ENCODE data around the gene MTCH1.

MTCH1 gene

DNA sequence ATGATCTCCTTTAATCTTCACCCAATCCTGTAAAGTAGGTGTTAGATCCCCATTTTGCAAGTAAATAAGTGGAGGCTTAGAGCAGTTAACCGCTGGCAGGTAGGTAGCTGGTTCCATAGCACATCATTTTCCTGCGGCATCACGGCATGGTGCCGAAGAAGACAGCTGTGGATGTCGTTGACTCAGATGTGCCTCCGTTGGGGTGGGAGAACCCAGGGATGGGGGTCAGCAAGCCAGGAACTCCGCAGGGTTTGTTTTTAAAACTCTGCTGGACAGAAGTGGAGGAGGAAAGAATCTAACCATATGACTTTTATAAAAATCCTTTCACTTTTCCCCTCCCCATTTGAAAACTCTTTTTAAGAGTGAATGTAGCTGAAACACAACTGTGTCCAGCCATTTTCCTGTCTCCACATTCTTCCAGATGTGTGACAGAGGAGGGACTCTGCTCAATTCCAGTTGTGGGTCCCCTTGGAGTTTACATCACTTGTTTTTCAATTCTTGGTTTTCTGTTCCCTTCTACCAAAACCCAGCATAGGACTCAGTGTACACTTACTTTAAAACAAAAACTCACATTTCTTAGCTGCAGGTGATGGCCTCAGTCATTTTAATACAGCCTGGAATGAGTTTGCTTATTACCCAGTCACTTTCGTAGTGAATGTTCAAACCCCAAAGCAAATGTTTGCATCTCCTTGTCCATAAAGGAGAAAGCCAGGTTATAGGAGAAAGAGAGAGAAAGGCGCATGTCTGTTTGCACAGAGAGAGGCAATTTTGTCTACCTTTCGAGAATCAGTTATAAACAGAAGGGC, 59.1 kb downstream of the MTCH1 start:
- Histone ChIP-seq H3K36me3 (ENCODE audit: control insufficient read depth in 1 of 2, insufficient read depth in 2 of 2, low read length in 2 of 2) (peaks cover 18 to 21% of the 10 kb centered on the region in 2 donors), H3K9me3 (ENCODE audit: control insufficient read depth in 1 of 2, low read length in 2 of 2) (no peaks in the 10 kb centered on the region), H3K4me3 (ENCODE audit: low read depth in 1 of 2, low read length in 2 of 2) (no peak overlapping the region), H3K27ac (ENCODE audit: low read length) (no peak overlapping the region), H3K27me3 (ENCODE audit: low read depth, low read length) (no peaks in the 10 kb centered on the region), H3K4me1 (ENCODE audit: control insufficient read depth in 1 of 2, insufficient read depth in 2 of 2, low read length in 2 of 2) (peaks cover 0 to 30% of the 10 kb centered on the region in 2 donors)

DNA sequence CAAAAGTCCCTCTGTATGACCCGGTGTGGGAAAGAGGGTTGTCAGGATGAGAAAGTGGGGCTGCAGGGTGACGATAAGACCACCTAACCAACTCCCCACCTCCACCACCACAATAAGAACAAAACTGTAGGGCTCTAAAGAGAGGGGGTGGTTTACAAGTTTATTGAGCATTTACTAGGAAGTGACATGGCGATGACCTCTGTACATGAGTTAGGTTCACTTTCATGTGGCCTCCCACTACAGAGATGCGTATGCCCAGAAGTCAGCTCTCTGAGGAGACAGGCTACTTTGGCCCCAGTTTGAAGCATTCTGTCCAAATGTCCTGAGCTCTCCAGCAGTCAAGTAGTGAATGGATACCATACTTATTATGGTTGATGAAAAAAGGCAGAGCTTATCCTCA, 60.2 kb downstream of the MTCH1 start:
- H3K9me3 ChIP-seq (ENCODE audit: control insufficient read depth in 1 of 2, low read length in 2 of 2) = no peaks in the 10 kb centered on the region
- peaks cover 21 to 23% of the 10 kb centered on the region in 2 donors for H3K36me3 ChIP-seq (ENCODE audit: control insufficient read depth in 1 of 2, insufficient read depth in 2 of 2, low read length in 2 of 2)
- no peaks in the 10 kb centered on the region for H3K27me3 ChIP-seq (ENCODE audit: low read depth, low read length)
- H3K4me3 ChIP-seq (ENCODE audit: low read depth in 1 of 2, low read length in 2 of 2) = no peak overlapping the region
- H3K4me1 ChIP-seq (ENCODE audit: control insufficient read depth in 1 of 2, insufficient read depth in 2 of 2, low read length in 2 of 2) = peaks cover 0 to 30% of the 10 kb centered on the region in 2 donors
- H3K27ac ChIP-seq (ENCODE audit: low read length) = no peak overlapping the region

DNA sequence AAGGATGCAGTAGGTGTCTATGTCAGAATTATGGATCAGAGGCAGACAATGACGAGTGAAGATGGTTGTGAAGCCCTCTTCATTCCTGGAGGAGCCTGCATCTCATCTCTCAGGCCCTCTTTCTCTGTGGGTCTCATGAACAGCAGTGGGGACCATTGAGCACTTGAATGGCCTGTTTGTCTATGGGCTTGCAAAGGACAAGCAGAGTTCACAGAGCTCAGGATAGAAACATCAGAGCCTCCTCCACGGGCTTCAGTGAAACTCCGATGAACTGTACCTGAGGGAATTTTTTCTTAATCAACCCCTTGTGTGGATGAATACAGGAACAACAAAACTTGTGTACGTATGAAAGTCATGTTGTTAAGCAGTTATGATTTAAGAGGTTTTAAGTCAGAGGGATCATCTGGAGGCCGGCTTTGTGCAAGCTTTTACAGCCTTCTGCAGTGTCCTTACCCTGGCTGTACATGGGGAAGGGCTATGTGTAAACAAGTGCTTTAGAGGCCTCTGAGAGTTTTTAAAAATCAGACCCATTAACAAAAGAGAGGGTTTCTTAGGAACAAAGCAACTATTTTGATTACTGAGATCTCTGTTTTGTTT, 61.1 kb downstream of the MTCH1 start:
- H3K4me3 ChIP-seq (ENCODE audit: low read depth in 1 of 2, low read length in 2 of 2) = no peak overlapping the region
- H3K4me1 ChIP-seq (ENCODE audit: control insufficient read depth in 1 of 2, insufficient read depth in 2 of 2, low read length in 2 of 2) = peaks cover 0 to 31% of the 10 kb centered on the region in 2 donors
- H3K9me3 ChIP-seq (ENCODE audit: control insufficient read depth in 1 of 2, low read length in 2 of 2) = no peaks in the 10 kb centered on the region
- H3K27ac ChIP-seq (ENCODE audit: low read length) = no peak overlapping the region
- no peaks in the 10 kb centered on the region for H3K27me3 ChIP-seq (ENCODE audit: low read depth, low read length)
- peaks cover 26 to 28% of the 10 kb centered on the region in 2 donors for H3K36me3 ChIP-seq (ENCODE audit: control insufficient read depth in 1 of 2, insufficient read depth in 2 of 2, low read length in 2 of 2)

DNA sequence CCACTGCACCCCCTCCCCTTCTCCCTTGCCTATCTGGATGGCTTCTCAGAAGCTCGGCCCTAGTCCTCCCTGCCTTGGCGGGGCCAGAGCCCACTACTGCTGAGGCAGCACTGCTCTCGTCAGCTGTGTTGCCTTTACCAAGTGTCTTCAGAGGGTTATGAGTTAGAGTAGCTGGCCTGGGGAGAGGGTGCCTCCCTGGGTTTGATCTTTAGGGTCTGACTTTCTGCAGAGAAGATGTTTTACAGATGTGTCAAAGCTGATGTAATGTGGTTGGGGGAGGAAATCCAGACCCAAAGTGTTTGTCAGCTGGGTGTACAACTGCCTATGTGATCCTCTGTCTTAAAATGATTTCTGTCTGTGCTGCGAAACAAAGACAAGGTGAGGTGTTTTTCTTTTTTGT, 61.9 kb downstream of the MTCH1 start:
- H3K9me3 ChIP-seq (ENCODE audit: control insufficient read depth in 1 of 2, low read length in 2 of 2) = no peaks in the 10 kb centered on the region
- peaks cover 33 to 35% of the 10 kb centered on the region in 2 donors for H3K36me3 ChIP-seq (ENCODE audit: control insufficient read depth in 1 of 2, insufficient read depth in 2 of 2, low read length in 2 of 2)
- no peak overlapping the region for H3K27ac ChIP-seq (ENCODE audit: low read length)
- H3K4me1 ChIP-seq (ENCODE audit: control insufficient read depth in 1 of 2, insufficient read depth in 2 of 2, low read length in 2 of 2) = peaks cover 0 to 37% of the 10 kb centered on the region in 2 donors
- H3K4me3 ChIP-seq (ENCODE audit: low read depth in 1 of 2, low read length in 2 of 2) = no peak overlapping the region
- no peaks in the 10 kb centered on the region for H3K27me3 ChIP-seq (ENCODE audit: low read depth, low read length)

DNA sequence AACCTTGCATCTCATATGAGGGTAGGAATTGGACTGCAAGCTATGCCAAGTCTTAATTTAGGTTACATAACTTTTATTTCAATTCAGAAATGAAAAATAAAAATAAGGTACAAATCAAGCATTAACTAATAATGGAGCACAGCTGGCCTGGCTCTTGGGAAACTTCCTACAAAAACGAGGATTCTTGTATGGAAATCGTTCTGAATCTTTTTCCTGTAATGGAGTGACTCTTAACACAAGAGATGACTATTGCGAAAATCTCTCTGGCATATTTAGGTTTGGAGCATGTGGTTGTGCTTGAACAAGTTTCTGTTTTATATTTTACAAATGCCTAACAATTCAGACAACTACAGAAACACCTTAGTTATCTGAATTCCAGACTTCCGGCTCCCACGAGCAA, 65.5 kb downstream of the MTCH1 start:
- peak overlapping the region; percentile 58 for H3K27ac ChIP-seq (ENCODE audit: low read length)
- peaks cover 48 to 56% of the 10 kb centered on the region in 2 donors for H3K36me3 ChIP-seq (ENCODE audit: control insufficient read depth in 1 of 2, insufficient read depth in 2 of 2, low read length in 2 of 2)
- H3K4me1 ChIP-seq (ENCODE audit: control insufficient read depth in 1 of 2, insufficient read depth in 2 of 2, low read length in 2 of 2) = peaks cover 7 to 35% of the 10 kb centered on the region in 2 donors

GRCh38 chr6:36920049-36920448, 65.9 kb downstream of the MTCH1 start:
- Histone ChIP-seq H3K4me1 (ENCODE audit: control insufficient read depth in 1 of 2, insufficient read depth in 2 of 2, low read length in 2 of 2) (peaks cover 7 to 35% of the 10 kb centered on the region in 2 donors), H3K4me3 (ENCODE audit: low read depth in 1 of 2, low read length in 2 of 2) (no peak overlapping the region), H3K27ac (ENCODE audit: low read length) (no peak overlapping the region), H3K36me3 (ENCODE audit: control insufficient read depth in 1 of 2, insufficient read depth in 2 of 2, low read length in 2 of 2) (peaks cover 48 to 58% of the 10 kb centered on the region in 2 donors), H3K9me3 (ENCODE audit: control insufficient read depth in 1 of 2, low read length in 2 of 2) (no peaks in the 10 kb centered on the region), H3K27me3 (ENCODE audit: low read depth, low read length) (no peaks in the 10 kb centered on the region)

More for the DNA sequence above, 65.5 kb downstream of the MTCH1 start:
- no peaks in the 10 kb centered on the region for H3K9me3 ChIP-seq (ENCODE audit: control insufficient read depth in 1 of 2, low read length in 2 of 2)
- H3K4me3 ChIP-seq (ENCODE audit: low read depth in 1 of 2, low read length in 2 of 2) = no peak overlapping the region
- no peaks in the 10 kb centered on the region for H3K27me3 ChIP-seq (ENCODE audit: low read depth, low read length)

All from muscle layer of duodenum (tissue), 2 donors.